ENCODE measurements around the gene CENPW. TPM values are rescaled to one million over a fixed set of nuclear protein-coding genes. Genes with fewer than 3 reads are reported as not detected.

CENPW gene
- total and polyA plus RNA-seq, 9 of the 15 experiments (the other 6 are each of a cell fraction or from before 2014, with no cell fraction given), result 48.7 to 285 (median 82.8) TPM

GRCh38 chr6:126312013-126312665 lies 27.8 kb upstream of the CENPW start:
- POLR2A ChIA-PET, result no interaction called here
- H3K9me3 ChIP-seq (replicated peaks; ENCODE audit: control insufficient read depth, insufficient read depth, low read depth, low read length), result no peaks in the 10 kb centered on the region
- no peaks in the 10 kb centered on the region for H3K9me1 ChIP-seq (ENCODE audit: control insufficient read depth, insufficient read depth, low read length)
- no peak overlapping the region for H3K27ac ChIP-seq (ENCODE audit: extremely low read depth, low read depth, low read length)
- H4K20me1 ChIP-seq (replicated peaks; ENCODE audit: control insufficient read depth, insufficient read depth, low read length), result no peaks in the 10 kb centered on the region
- H3K9ac ChIP-seq (ENCODE audit: insufficient read depth in 1 of 2, low read depth in 2 of 2, low read length in 2 of 2), result no peak overlapping the region
- 28% methylated on average over 1 of the region's 1 CpG for WGBS (ENCODE audit: insufficient coverage, low coverage, missing lambda C conversion rate)
- H3K79me2 ChIP-seq (ENCODE audit: control insufficient read depth, insufficient read depth, low read length), result no peaks in the 10 kb centered on the region
- no peak overlapping the region for H3K4me2 ChIP-seq (ENCODE audit: insufficient read depth, low read length)
- no peaks in the 10 kb centered on the region for H3K27me3 ChIP-seq (ENCODE audit: control insufficient read depth in 2 of 2, insufficient read depth in 2 of 2, low read length in 2 of 2)
- H2AFZ ChIP-seq (ENCODE audit: low read depth, low read length), result no peak overlapping the region
- intact Hi-C loops (cut with micrococcal nuclease), result loop anchor here (10.0 kb wide), 1 partner anchor 137 kb away; no protein-coding TSS in a partner anchor
- in situ Hi-C loops (cut with MboI), result no loop called here
- ATAC-seq (peak; percentile 96), FAIRE-seq (no peak), DNase-seq (ENCODE audit: extremely low read depth in 1 of 4, low spot score in 3 of 4) (peak; percentile 32 to 50 (median 39))
- no TSS peak for BruUV-seq (replicated peaks)
- no peak overlapping the region for H3K4me3 ChIP-seq
- no peaks in the 10 kb centered on the region for H3K36me3 ChIP-seq (ENCODE audit: control insufficient read depth, insufficient read depth, low read length)
- CTCF ChIA-PET (ENCODE audit: low intra/inter-chr PET ratio), result no interaction called here
- H3K4me1 ChIP-seq (replicated peaks in 1 of 2; ENCODE audit: control insufficient read depth in 2 of 2, insufficient read depth in 2 of 2, low read length in 2 of 2), result no peaks in the 10 kb centered on the region
- TF ChIP-seq NBN (IDR thresholded peaks at IDR 0.05; ENCODE audit: low read depth) (no peak), JUND (IDR thresholded peaks at IDR 0.05; ENCODE audit: borderline replicate concordance, low read depth, low read length) (no peak), JUND (tag; IDR thresholded peaks at IDR 0.05; ENCODE audit: borderline replicate concordance, low read depth, low read length) (no peak), MYNN (IDR thresholded peaks at IDR 0.05) (no peak), MYNN (CRISPR knock-in tag; IDR thresholded peaks at IDR 0.05) (no peak), SETDB1 (IDR thresholded peaks at IDR 0.05; ENCODE audit: low read length) (no peak), PRDM10 (IDR thresholded peaks at IDR 0.05; ENCODE audit: partially characterized antibody) (peak; percentile 27), ZNF766 (CRISPR knock-in tag; conservative IDR thresholded peaks at IDR 0.05) (no peak), NFXL1 (CRISPR knock-in tag; IDR thresholded peaks at IDR 0.05) (no peak), RAD51 (IDR thresholded peaks at IDR 0.05; ENCODE audit: borderline replicate concordance, low read depth) (peak; percentile 35; the same call in 1 of the 2 replicates), KHSRP (IDR thresholded peaks at IDR 0.05) (no peak), NFE2 (IDR thresholded peaks at IDR 0.05; ENCODE audit: low read depth) (0 out of 2 replicates have a peak, but pooled peaks have one; percentile 4), HES1 (IDR thresholded peaks at IDR 0.05; ENCODE audit: low read depth) (no peak), RAD21 (CRISPR knock-in tag; conservative IDR thresholded peaks at IDR 0.05 in 1 of 2, IDR thresholded peaks at IDR 0.05 in 1 of 2) (peak in 1 of 2 experiments; percentile 59; a peak in 3 of 4 replicates), ZNF76 (CRISPR knock-in tag; IDR thresholded peaks at IDR 0.05; ENCODE audit: borderline replicate concordance) (no peak), POLR3A (IDR thresholded peaks at IDR 0.05; ENCODE audit: borderline replicate concordance, extremely low read depth, insufficient read depth, insufficient read length) (no peak), CTCF (IDR thresholded peaks at IDR 0.05 in 2 of 3, conservative IDR thresholded peaks at IDR 0.05 in 1 of 3; ENCODE audit: insufficient read depth in 2 of 3, low read depth in 1 of 3, low read length in 3 of 3) (peak; percentile 26 to 43 (median 34); a peak in 3 of 6 replicates)

All from K562 (cell line).